ENCODE results near the gene ZFHX2. TPM values are rescaled to one million over a fixed set of nuclear protein-coding genes. Genes with fewer than 3 reads are reported as not detected.

ZFHX2 gene
- total RNA-seq, 1 donor from 2014 or later = 2.3 TPM

DNA sequence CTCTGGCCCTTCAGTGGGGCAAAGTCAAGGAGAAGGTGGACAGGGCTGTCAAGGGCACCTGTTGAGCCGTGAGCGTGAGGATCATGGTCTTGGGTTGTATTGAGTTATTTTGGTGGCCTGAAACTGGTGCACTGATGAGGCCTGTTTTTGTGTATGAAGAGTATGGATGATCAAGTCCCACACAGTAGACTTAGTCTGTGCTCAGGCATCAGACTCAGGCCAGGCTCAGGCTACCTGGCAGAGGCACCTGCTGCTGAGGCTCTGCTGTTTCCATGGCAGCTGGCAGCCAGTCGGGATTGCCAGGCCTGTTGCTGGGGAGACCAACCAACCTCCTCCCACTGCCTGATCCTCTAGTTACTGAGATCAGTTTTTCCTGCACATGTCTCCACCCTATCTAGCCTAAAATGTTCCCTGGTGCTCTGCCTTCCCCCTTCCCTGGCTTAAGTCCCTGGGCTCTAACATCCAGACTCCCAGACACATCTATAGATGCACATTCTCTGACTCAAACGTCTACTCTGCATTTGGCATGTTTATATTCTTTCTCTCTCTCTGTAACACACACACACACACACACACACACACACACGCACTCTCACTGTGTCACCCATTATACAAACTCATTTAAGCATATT is 21.9 kb upstream of the ZFHX2 start:
- DNase-seq (ENCODE audit: low read depth) = no peak
- H3K36me3 ChIP-seq (ENCODE audit: control insufficient read depth, insufficient read depth, low read length) = no peaks in the 10 kb centered on the region
- H3K4me3 ChIP-seq (ENCODE audit: low read depth, low read length) = no peak overlapping the region
- TF ChIP-seq, protein P1, sequence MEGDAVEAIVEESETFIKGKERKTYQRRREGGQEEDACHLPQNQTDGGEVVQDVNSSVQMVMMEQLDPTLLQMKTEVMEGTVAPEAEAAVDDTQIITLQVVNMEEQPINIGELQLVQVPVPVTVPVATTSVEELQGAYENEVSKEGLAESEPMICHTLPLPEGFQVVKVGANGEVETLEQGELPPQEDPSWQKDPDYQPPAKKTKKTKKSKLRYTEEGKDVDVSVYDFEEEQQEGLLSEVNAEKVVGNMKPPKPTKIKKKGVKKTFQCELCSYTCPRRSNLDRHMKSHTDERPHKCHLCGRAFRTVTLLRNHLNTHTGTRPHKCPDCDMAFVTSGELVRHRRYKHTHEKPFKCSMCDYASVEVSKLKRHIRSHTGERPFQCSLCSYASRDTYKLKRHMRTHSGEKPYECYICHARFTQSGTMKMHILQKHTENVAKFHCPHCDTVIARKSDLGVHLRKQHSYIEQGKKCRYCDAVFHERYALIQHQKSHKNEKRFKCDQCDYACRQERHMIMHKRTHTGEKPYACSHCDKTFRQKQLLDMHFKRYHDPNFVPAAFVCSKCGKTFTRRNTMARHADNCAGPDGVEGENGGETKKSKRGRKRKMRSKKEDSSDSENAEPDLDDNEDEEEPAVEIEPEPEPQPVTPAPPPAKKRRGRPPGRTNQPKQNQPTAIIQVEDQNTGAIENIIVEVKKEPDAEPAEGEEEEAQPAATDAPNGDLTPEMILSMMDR (IDR thresholded peaks at IDR 0.05; ENCODE audit: insufficient read depth, low read length, poor library complexity, severe bottlenecking) = no peak
- H3K27me3 ChIP-seq (ENCODE audit: control insufficient read depth, insufficient read depth, low read length) = peaks cover 62% of the 10 kb centered on the region

DNA sequence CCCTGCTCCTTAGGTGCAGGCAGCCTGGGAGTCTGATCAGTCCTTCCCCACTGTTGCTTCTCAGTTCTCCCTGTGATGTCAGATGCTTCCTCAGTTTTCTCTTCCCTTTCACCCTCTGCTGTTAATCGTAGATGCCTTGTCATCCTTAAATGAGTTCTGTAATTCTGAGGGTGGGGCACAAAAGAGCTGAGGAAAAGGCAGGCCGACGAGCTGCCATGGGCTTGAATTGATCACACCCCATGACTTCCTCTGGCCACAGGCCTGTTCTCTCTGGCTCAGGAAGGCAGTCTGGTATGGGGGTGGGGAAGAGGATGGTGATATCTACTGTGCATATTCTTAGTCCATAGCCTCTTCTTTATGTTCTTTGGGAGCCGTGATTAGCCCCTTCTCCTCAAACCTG is 21.3 kb upstream of the ZFHX2 start:
- no peak for DNase-seq (ENCODE audit: low read depth)
- TF ChIP-seq, protein P1 (IDR thresholded peaks at IDR 0.05; ENCODE audit: insufficient read depth, low read length, poor library complexity, severe bottlenecking) = no peak
- H3K4me3 ChIP-seq (ENCODE audit: low read depth, low read length) = no peak overlapping the region
- H3K36me3 ChIP-seq (ENCODE audit: control insufficient read depth, insufficient read depth, low read length) = no peaks in the 10 kb centered on the region
- H3K27me3 ChIP-seq (ENCODE audit: control insufficient read depth, insufficient read depth, low read length) = peaks cover 56% of the 10 kb centered on the region

DNA sequence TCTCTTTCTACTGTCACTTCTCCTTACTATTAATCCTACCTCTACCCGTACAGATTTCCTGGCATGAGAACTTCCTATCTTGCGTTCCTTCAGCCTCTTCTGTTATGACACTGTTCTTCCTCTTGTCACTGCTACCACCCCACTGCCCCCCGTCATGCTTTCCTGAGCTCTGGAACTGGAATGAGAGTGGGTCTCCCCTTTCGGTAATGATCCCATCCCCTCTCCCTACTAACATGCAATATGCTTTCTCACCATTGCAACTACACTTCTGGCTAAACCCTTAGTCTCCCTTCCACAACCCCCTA is 20.9 kb upstream of the ZFHX2 start:
- Histone ChIP-seq H3K27me3 (ENCODE audit: control insufficient read depth, insufficient read depth, low read length) (peaks cover 52% of the 10 kb centered on the region), H3K36me3 (ENCODE audit: control insufficient read depth, insufficient read depth, low read length) (no peaks in the 10 kb centered on the region), H3K4me3 (ENCODE audit: low read depth, low read length) (no peak overlapping the region)
- TF ChIP-seq, protein P1 (IDR thresholded peaks at IDR 0.05; ENCODE audit: insufficient read depth, low read length, poor library complexity, severe bottlenecking) = no peak
- no peak for DNase-seq (ENCODE audit: low read depth)

DNA sequence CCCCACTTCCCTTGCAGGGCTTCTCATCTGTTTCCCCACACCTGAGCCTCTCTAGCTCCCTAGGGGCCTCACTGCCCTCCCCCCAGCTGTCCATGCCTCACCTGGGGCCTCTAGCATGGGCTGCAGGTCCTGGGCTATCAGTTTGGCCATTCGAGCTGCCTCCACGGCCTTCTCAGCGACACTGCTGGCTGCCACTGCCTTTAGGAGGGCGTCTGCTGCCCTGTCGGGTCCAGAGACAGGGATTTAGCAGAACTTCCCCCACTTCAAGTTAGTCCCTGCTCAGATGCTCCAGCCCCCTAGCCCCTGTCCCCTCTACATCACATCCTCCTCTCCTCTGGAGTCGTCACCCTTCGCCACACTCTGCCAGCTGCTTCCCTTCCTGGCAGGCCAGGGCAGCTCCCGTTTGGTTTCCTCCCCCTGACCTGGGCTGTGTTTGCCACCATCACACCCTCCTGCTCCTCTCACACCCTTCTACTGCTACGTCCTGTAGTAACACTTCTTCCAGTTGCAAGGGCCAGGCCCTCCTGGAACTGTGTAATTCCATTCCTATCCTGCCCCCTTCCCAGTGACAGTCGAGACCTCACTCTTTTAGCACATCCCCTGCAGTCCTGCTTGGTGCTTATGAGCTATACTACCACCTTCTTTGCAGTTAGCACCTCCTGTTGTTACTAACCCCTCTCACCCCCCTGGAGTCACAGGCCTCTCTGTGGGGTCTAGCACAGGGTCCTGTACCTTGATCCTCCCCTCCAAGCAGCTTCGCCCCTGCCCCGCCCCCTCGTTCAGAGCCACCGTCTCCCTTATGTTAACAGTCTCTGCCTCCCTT is 20.3 kb upstream of the ZFHX2 start:
- Histone ChIP-seq H3K4me3 (ENCODE audit: low read depth, low read length) (no peak overlapping the region), H3K36me3 (ENCODE audit: control insufficient read depth, insufficient read depth, low read length) (no peaks in the 10 kb centered on the region), H3K27me3 (ENCODE audit: control insufficient read depth, insufficient read depth, low read length) (peaks cover 46% of the 10 kb centered on the region)
- no peak for DNase-seq (ENCODE audit: low read depth)
- TF ChIP-seq, protein P1 (IDR thresholded peaks at IDR 0.05; ENCODE audit: insufficient read depth, low read length, poor library complexity, severe bottlenecking) = no peak

DNA sequence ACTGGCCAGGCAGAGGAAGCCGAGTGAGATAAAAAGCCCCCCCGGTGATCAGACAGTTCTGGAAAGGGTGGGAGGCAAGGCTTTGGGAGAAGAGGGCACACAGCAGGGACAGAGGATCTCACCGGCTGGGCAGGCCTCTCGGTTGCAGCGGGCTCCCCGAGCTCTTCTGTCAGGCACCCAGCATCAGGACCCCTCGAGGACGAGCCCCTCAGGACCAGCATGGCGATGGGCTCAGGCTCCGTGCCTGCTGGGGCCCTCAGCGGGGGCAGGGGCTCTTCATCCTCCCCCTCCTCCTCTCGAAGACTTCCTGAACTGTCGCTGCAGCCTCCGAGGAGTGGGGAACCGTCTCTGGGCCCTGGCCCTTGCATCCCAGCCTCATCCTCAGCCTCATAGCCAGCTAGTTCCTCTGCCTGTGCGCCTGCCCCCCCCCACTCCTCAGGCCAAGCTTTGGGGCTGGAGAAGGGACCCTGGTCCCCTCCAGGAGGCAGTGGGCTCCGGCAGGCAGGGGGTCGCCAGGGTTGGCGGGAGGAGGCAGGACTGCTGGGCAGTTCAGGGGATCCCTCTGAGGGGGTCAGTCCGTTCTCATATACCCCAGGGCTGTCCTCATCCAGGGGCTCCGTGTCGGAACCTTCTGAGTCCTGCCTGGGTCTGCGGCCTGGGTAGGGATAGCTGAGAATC is 19.4 kb upstream of the ZFHX2 start:
- TF ChIP-seq, protein P1 (IDR thresholded peaks at IDR 0.05; ENCODE audit: insufficient read depth, low read length, poor library complexity, severe bottlenecking) = no peak

More for the DNA sequence above, 19.4 kb upstream of the ZFHX2 start:
- Histone ChIP-seq H3K36me3 (ENCODE audit: control insufficient read depth, insufficient read depth, low read length) (no peaks in the 10 kb centered on the region), H3K27me3 (ENCODE audit: control insufficient read depth, insufficient read depth, low read length) (peaks cover 37% of the 10 kb centered on the region), H3K4me3 (ENCODE audit: low read depth, low read length) (no peak overlapping the region)
- no peak for DNase-seq (ENCODE audit: low read depth)

Data from kidney epithelial cell (primary cell).